HG03103 (cell line): Measurements from ENCODE around the gene TINCR.

Experiments used
- ATAC-seq: cut with Tn5 transposase; IDR thresholded peaks from one replicate; pipeline ENCODE4 v1.9.1; 2021; ENCODE audit warnings: low read depth; ENCODE audit not compliant: unreplicated experiment

TINCR gene

DNA sequence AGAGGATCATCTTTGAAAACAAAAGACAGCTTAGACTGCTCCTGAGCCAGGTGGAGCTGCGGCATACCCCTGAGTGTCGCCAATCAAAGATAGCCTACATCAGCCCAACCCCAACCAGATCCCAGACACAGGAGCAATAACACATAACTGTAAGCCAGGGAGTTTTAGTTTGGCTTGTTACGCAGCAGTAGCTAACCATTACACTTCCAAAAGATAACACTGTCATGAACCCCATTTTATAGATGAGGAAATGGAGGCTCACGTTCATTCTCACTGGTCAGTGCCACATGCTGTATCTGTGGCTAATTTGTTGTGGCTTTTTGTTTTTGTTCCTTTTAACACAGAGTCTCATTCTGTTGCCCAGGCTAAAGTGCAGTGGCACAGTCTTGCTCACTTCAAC, 47.3 kb downstream of the TINCR start:
- ATAC-seq = no peak

DNA sequence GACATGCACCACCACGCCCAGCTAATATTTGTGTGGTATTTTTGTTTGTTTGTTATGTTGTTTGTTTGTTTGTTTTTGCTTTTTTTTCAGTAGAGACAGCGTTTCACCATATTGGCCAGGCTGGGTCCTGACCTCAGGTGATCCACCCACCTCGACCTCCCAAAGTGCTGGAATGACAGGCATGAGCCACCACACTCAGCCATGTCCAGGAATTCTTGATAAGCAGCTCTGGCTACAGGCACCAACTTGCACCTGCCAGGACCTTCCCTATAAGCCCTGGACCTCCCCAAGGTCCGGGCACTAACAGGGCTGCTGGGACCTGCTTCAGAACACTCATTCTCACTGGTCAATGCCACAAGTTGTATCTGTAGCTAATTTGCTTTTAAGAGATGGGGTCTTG, 48.7 kb downstream of the TINCR start:
- ATAC-seq = no peak

DNA sequence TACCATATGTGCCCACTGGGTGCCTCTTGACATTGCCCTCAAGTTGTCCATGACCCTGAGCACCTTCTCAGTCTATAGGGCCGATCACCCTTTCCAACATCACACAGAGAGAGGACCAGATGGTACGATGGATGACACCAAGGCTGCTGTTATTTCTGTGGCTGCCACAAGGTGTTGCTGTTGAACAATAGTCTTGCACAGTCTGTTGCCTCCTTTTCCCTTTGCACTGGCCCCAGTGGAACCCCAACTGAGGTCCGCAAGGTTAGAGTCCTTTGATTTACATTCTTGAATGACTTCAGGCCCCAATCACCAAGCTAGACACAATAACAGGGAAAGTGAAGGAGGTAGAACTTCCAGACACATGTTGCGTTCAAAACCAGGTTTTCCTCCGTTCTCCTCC, 52.0 kb downstream of the TINCR start:
- ATAC-seq = no peak

DNA sequence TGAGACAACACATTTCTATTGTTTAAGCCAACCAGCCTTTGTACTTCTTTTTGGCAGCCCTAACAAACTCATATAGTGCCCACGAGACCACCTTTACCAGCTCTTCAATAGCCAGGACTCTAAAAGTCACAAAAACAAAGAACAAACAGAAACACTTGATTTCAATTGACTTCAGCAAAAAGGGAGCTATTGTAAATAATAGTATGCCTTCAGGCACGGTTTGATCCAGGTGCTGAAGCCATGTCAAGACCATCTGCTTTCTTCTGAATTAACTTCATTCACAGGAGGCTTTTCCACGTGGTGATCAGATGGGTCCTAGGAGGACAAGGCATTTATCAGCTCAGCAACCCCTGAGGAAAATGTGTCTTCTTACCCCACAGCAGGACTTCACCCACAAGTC, 53.8 kb downstream of the TINCR start:
- no peak for ATAC-seq

DNA sequence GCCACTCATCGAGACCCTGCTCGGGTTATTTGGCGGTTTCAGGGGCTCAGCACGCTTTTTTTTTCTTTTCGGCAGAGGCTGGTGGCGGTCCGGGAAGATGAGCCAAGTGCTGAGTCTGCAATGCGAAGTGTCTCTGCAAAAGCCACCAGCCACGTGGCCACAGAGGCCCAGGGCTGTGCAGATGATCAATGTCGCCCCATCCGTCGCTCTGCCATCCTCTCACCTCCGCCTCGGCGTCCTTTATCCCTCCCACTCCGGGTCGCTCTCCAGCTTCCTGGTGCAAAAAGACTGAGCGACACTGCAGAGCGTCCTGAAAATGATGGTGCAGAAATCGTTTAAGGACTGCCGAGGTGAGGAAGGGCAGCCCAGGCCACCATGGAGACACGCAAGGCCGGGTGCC, 55.0 kb downstream of the TINCR start:
- no peak for ATAC-seq
